GM19467 (cell line): ENCODE data around the gene MYO5A.
"Not testable (repeated sequence)": the region's sequence is repeated elsewhere in the genome, so short reads cannot be mapped to it uniquely, and the experiment has no call there.

Experiments
- ATAC-seq: cut with Tn5 transposase; IDR thresholded peaks from one replicate; pipeline ENCODE4 v1.9.1; 2021; ENCODE audit warnings: mild to moderate bottlenecking, moderate library complexity; ENCODE audit not compliant: unreplicated experiment

MYO5A gene

GRCh38 chr15:52509500-52510245, 19.0 kb downstream of the MYO5A start:
- ATAC-seq, result no peak

- no peak for ATAC-seq
Observed at GRCh38 chr15:52506549-52506948, 22.1 kb downstream of the MYO5A start.

- ATAC-seq, result no peak
Observed at GRCh38 chr15:52505151-52505550, 23.5 kb downstream of the MYO5A start.

- peak; percentile 86 for ATAC-seq
Observed at GRCh38 chr15:52503788-52504496, 24.7 kb downstream of the MYO5A start.

- no peak for ATAC-seq
Observed at GRCh38 chr15:52502608-52503007, 26.1 kb downstream of the MYO5A start.

GRCh38 chr15:52499506-52499905, 29.2 kb downstream of the MYO5A start:
- ATAC-seq, result no peak

- ATAC-seq, result no peak
Observed at GRCh38 chr15:52498706-52499105, 30.0 kb downstream of the MYO5A start.

- ATAC-seq, result no peak
Observed at GRCh38 chr15:52496776-52497470, 31.8 kb downstream of the MYO5A start.

- ATAC-seq, result no peak
Observed at GRCh38 chr15:52496175-52496574, 32.5 kb downstream of the MYO5A start.

GRCh38 chr15:52495125-52495524, 33.6 kb downstream of the MYO5A start:
- no peak for ATAC-seq

GRCh38 chr15:52493968-52494367, 34.7 kb downstream of the MYO5A start:
- no peak for ATAC-seq

- no peak for ATAC-seq
Observed at GRCh38 chr15:52492132-52492531, 36.5 kb downstream of the MYO5A start.

GRCh38 chr15:52491472-52491871, 37.2 kb downstream of the MYO5A start:
- ATAC-seq, result no peak

- not testable (repeated sequence) for ATAC-seq
Observed at GRCh38 chr15:52489430-52489829, 39.2 kb downstream of the MYO5A start.

- ATAC-seq, result no peak
Observed at GRCh38 chr15:52488830-52489229, 39.9 kb downstream of the MYO5A start.

- ATAC-seq, result no peak
Observed at GRCh38 chr15:52486003-52486996, 42.4 kb downstream of the MYO5A start.

GRCh38 chr15:52485290-52485689, 43.4 kb downstream of the MYO5A start:
- ATAC-seq, result no peak

GRCh38 chr15:52483707-52484106, 45.0 kb downstream of the MYO5A start:
- no peak for ATAC-seq

GRCh38 chr15:52481915-52482314, 46.8 kb downstream of the MYO5A start:
- peak; percentile 97 for ATAC-seq

- no peak for ATAC-seq
Observed at GRCh38 chr15:52480990-52481389, 47.7 kb downstream of the MYO5A start.

GRCh38 chr15:52466716-52467115, 62.0 kb downstream of the MYO5A start:
- no peak for ATAC-seq
